ENCODE measurements around the gene DNAAF5. TPM values are rescaled to one million over a fixed set of nuclear protein-coding genes. Genes with fewer than 3 reads are reported as not detected.

The DNAAF5 gene
- total and polyA plus RNA-seq, 9 of the 15 experiments (the other 6 are each of a cell fraction or from before 2014, with no cell fraction given): 3.1 to 69.7 (median 19.1) TPM

DNA sequence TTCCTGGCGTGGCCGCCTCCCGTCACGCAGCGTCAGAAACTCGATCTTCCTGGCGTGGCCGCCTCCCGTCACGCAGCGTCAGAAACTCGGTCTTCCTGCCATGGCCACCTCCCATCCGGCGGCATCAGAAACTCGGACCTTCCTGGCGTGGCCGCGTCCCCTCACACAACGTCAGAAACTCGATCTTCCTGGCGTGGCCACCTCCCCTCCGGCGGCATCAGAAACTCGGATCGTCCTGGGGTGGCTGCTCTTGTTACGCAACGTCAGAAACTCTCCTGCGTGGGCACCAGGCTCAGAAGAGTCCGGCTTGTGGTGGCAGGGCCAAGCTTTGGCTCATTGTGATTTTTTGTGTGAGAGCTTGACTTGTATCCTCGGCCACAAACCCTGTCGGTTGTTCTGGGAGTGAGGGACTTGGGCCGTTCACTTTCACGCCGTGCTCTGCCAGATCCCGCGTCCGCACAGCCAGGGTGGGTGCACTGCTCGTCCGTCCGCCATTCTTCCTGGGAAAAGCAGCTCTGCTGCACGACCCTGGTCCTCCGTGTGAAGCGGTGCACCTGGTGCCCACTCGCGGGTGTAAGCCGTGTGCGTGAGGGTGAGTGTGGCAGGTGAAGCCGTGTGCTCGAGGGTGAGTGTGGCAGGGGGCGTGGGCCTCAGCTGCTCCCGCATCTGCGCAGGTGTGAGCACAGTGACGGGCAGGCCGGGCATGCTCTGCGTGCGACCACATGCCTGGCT is 56.4 kb downstream of the DNAAF5 start:
- no peaks in the 10 kb centered on the region for H3K9me1 ChIP-seq (ENCODE audit: control insufficient read depth, insufficient read depth, low read length)
- H3K9me3 ChIP-seq (replicated peaks; ENCODE audit: control insufficient read depth, insufficient read depth, low read depth, low read length): no peaks in the 10 kb centered on the region
- no peak overlapping the region for H2AFZ ChIP-seq (ENCODE audit: low read depth, low read length)
- H3K4me3 ChIP-seq: no peak overlapping the region
- H3K27ac ChIP-seq (ENCODE audit: extremely low read depth, low read depth, low read length): no peak overlapping the region
- no peak overlapping the region for H3K9ac ChIP-seq (ENCODE audit: insufficient read depth in 1 of 2, low read depth in 2 of 2, low read length in 2 of 2)
- DNase-seq (ENCODE audit: extremely low read depth in 1 of 4, low spot score in 3 of 4) (no peak), FAIRE-seq (no peak), ATAC-seq (no peak)
- no peak overlapping the region for H3K4me2 ChIP-seq (ENCODE audit: insufficient read depth, low read length)
- 94% methylated on average over 40 of the region's 56 CpGs for WGBS (ENCODE audit: insufficient coverage, low coverage, missing lambda C conversion rate)
- H4K20me1 ChIP-seq (replicated peaks; ENCODE audit: control insufficient read depth, insufficient read depth, low read length): no peaks in the 10 kb centered on the region
- peaks cover 0 to 5% of the 10 kb centered on the region in 2 experiments; a peak in 1 of 5 replicates for H3K4me1 ChIP-seq (replicated peaks in 1 of 2; ENCODE audit: control insufficient read depth in 2 of 2, insufficient read depth in 2 of 2, low read length in 2 of 2)
- no peak for TF ChIP-seq BDP1 (IDR thresholded peaks at IDR 0.05; ENCODE audit: insufficient read depth, insufficient read length)
- TF ChIP-seq, protein P1, sequence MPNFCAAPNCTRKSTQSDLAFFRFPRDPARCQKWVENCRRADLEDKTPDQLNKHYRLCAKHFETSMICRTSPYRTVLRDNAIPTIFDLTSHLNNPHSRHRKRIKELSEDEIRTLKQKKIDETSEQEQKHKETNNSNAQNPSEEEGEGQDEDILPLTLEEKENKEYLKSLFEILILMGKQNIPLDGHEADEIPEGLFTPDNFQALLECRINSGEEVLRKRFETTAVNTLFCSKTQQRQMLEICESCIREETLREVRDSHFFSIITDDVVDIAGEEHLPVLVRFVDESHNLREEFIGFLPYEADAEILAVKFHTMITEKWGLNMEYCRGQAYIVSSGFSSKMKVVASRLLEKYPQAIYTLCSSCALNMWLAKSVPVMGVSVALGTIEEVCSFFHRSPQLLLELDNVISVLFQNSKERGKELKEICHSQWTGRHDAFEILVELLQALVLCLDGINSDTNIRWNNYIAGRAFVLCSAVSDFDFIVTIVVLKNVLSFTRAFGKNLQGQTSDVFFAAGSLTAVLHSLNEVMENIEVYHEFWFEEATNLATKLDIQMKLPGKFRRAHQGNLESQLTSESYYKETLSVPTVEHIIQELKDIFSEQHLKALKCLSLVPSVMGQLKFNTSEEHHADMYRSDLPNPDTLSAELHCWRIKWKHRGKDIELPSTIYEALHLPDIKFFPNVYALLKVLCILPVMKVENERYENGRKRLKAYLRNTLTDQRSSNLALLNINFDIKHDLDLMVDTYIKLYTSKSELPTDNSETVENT (CRISPR knock-in tag; IDR thresholded peaks at IDR 0.05): 0 out of 2 replicates have a peak, but pooled peaks have one; percentile 4
- no peak for TF ChIP-seq ZNF778 (CRISPR knock-in tag; IDR thresholded peaks at IDR 0.05)
- BruUV-seq (replicated peaks): no TSS peak
- in situ Hi-C loops (cut with MboI) (no loop called here), intact Hi-C loops (cut with micrococcal nuclease) (loop anchor here (10.0 kb wide), 1 partner anchor 182 kb away; no protein-coding TSS in a partner anchor)
- ChIA-PET CTCF (ENCODE audit: low intra/inter-chr PET ratio) (no interaction called here), POLR2A (no interaction called here)
- peaks cover 90% of the 10 kb centered on the region for H3K36me3 ChIP-seq (ENCODE audit: control insufficient read depth, insufficient read depth, low read length)
- no peaks in the 10 kb centered on the region for H3K79me2 ChIP-seq (ENCODE audit: control insufficient read depth, insufficient read depth, low read length)
- no peaks in the 10 kb centered on the region for H3K27me3 ChIP-seq (ENCODE audit: control insufficient read depth in 2 of 2, insufficient read depth in 2 of 2, low read length in 2 of 2)

Measured in K562 (cell line).